ELR (cell line): ENCODE results near the gene FAM163A.
"Not testable (repeated sequence)": the region's sequence is repeated elsewhere in the genome, so short reads cannot be mapped to it uniquely, and the experiment has no call there.

Experiments used
- DNase-seq: peaks from one replicate; pipeline ENCODE4 v3.0.0-alpha.2; 2015; ENCODE audit warnings: low read depth

Gene FAM163A

DNA sequence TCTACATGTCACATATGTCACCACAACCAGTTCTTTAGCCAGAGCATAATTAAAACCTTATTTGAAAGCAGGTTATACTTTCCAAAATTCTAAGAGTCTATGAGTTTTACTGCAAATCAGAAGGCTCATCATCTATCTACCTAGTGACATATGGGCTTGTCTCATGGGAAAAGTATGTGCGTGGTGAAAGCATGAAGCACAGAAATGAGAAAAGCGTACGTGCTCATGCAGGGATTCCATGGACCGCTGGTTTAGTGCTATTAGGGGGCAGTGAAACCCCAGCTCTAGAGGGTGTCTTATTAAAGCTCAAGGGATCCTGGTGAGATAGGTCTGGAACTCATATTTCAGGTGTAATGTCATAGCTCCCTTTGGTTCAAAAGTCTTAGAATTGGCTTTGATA, 50.2 kb downstream of the FAM163A start:
- no peak for DNase-seq

DNA sequence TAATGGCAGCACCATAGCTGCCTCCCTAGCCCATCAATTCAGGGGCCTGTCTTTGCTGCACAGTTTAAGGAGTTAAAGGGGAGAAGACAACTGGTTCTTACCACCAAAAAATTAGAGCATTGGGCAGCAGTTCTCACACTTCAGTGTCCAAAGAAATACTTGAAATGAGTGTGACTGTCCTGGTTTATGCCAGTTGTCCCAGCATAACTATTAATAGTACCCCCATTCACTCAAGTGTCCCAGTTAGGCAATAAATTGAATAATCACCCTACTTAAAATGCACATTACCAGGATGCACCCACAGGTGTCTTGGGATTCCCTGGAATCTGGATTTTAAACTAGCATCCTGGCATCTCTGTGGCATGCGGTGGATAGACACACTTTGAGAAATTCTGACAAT, 51.1 kb downstream of the FAM163A start:
- DNase-seq = no peak

DNA sequence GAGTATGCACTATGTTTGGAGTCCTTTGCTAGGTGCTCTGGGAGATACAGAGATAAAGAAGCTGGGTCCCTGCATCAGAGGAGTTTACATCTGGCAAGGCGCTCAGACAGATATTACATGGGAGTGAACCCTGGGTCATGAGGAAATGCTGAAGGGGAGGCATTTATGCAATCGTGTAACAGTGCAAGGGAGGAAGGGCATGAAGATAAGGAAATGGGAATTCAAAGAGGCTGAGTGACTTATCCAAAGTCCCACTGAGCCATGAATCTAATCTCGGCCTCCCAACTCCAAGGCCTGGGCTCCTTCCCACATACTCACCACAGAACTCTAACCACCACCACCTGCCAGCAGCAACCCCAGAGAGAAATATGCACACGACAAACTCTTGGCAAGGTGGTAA, 51.6 kb downstream of the FAM163A start:
- DNase-seq = no peak

DNA sequence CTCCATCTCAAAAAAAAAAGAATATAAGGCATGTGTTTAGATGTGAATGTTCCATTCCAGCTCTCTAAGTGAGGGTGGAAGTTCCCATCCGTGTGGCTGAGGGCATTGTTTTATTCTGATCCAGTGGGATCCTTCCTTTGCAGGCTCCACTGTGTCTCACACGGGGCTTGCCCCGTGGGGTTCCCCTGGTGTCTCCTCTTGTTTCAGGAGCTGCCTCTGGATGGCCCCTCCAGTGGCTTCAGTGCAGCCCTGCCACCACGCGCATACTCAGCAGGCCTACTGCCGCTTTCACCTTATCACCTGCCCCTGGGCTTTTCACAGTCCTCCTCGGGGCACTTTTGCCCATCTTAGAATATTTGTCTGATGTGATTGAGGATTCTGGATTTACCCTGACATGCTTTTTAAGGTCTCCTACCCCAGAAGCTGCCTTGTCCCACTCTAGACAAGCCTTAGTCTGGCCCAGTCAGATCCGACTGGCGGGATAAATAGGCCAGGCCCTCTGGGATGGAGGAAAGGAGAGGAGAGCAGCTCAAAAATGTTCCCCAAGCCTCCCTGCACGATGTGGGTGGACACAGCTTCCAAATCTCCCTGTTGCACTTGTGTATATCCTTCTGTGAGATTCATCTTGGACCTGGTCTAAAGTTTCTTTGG, 55.2 kb downstream of the FAM163A start:
- no peak for DNase-seq

DNA sequence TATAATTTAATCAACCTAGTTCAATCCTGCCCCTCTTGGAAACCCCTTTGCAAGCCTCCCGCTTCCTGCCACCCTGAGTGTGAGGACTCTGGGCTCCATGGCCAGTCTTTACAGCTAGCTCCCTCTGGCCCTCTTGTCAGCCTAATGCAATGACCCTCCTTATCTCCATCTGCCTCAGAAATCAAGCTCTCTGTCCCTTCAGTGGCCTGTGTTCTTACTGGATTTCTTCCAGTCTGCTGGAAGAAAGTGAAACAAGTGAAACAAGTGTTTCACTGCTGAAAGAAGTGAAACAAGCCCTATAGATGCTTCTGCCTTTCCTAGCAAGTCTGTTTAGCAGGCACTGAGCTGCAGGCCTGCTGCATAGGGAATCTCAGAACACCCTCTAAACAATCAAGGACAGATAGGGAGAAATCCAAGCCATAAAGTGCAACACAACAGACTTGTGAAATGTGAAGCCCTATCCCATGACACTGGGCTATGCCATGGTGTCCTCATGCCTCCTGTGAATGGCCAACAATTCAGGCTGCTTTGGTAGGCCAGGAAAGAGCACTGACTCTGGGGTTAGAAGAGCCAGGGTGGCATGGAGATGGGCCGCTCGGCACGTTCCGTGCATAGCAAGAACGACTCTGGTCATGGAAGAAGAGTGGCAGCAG, 55.9 kb downstream of the FAM163A start:
- DNase-seq = no peak

DNA sequence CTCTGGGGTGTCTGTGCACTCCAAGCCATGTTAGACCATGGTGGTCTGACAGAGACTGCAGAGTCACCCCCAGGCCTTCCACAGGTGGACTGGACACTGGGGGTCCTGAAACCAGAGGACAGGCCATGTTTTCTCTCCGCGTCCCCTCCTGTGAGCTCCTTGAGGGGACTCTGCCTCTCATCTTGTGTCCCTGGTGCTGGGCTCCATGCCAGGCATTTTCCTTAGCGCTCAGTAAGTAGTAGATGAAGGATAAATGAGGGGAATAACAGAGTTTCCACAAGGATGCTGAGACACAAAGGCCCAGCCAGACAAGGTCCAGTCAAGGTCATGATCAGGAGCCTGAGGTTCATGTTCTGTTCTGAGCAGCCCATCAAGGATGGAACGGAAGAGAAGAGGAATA, 57.4 kb downstream of the FAM163A start:
- DNase-seq = no peak

DNA sequence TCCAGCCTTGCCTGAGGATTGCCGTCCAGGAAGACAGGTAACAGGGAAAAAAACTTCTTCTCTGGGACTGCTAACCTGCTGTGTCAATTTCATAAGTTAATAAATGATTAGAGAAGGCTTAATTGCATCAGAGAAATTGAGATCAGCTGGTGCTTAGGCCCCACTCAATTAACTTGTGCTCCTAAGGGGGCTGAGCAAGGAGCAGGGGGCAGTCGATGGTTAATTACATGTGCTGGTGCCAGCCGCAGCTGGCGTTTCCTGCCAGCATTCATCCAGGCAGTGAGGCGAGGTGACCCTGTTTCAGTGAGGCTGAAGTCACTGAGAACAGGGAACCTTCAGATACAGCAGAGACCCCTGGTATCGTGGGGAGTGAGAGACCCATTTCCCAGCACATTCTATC, 60.0 kb downstream of the FAM163A start:
- DNase-seq = no peak

DNA sequence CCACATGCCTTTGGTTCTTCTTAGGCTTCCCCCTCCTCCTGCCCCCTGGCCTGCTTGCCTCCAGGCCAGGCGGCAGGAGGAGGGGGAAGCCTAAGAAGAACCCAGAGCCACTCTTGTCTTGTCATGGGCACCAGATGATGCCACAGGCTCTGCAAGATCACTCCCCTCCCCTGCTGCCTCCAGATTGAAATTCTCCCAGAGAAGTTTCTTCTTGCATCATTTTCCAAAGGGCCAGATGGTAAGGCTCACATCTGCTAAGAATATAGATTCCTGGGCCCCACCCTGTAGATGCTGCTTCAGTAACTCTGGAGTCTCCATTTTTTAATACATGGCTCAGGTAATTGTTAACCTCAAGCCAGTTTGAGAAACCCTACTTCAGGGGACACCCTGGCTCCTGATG, 60.8 kb downstream of the FAM163A start:
- DNase-seq = no peak

DNA sequence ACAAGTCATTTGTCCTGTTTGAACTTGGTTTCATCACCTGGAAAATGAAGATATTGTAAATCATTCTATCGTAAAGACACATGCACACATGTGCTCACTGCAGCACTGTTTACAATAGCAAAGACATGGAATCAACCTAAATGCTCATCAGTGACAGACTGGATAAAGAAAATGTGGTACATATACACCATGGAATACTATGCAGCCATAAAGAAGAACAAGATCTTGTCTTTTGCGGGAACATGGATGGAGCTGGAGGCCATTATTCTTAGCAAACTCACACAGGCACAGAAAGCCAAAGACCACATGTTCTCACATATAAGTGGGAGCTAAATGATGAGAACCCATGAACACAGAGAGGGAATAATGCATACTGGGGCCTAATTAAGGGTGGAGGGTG, 61.3 kb downstream of the FAM163A start:
- DNase-seq = not testable (repeated sequence)

DNA sequence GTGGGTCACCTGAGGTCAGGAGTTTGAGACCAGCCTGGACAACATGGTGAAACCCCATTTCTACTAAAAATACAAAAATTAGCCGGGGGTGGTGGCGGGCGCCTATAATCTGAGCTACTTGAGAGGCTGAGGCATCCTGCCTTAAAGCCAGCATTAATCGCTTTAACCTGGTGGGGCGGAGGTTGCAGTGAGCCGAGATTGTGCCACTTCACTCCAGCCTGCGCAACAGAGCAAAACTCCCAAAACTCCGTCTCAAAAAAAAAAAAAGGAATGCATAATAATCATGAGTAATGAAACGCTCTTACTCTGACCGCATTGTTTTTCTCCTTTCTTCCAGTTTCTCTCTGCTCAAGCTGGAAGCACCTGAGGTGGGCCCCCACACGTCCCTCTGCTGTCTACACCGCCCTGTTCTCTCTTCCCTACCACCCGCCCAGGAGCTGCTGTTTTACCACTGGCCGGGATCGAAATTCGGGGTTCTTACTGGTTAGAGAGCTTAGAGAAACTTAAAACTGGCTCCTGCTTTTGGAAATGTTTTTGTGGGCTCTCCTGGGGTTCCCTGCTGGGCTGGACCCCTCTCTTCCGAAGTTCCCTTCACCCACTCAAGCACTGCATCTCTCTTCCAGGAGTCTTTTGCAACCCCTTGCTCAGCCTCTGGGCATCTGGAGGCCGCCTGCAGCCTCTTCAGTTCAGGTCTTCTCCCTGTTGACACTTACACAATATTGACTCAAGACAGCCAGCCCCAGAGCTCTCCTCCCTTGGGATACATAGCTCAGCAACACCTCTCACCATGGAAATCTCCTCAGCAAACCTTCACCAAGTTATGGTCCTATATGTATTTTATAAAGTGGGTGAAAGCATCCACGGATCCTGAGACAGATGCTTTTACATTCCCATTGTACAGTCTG, 62.5 kb downstream of the FAM163A start:
- DNase-seq = no peak

DNA sequence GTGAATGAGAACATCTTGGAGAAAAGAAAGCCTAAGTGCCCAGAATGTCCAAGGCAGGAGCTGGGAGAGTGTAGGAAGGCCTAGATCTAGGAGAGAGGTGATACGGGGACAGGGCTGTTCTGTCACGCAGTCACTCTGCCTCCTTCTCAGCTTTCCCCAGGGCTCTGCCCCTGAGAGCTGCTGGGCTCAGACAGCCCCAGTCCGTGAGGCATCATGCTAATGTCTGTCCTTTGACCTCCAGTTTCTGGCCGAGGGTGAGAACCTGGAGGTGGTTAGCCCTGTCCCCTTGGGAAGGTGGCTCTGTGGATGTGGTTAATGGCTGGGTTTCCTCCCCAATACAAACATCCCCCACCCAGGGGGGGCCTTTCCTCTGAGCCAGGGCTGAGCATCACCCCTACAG, 63.2 kb downstream of the FAM163A start:
- DNase-seq = no peak

DNA sequence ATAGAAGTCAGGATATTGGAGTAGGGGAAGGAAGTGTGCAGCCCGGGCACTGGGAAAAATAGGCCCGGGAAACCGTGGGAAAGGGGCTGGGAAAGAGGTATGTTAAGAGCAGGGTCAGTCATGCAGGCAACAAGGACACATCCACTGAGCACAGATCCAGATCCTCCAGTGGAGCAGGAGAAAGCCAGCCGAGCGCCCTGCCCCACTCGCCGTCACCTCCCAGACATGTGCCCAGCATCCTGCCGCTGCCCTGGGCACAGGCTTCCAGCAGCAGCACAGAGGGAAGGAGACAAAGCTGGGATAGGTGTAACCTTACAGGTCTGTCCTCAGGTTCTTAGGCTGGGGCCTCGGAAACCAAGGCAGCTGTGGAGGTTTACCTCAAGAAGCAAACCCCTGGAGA, 64.2 kb downstream of the FAM163A start:
- no peak for DNase-seq

DNA sequence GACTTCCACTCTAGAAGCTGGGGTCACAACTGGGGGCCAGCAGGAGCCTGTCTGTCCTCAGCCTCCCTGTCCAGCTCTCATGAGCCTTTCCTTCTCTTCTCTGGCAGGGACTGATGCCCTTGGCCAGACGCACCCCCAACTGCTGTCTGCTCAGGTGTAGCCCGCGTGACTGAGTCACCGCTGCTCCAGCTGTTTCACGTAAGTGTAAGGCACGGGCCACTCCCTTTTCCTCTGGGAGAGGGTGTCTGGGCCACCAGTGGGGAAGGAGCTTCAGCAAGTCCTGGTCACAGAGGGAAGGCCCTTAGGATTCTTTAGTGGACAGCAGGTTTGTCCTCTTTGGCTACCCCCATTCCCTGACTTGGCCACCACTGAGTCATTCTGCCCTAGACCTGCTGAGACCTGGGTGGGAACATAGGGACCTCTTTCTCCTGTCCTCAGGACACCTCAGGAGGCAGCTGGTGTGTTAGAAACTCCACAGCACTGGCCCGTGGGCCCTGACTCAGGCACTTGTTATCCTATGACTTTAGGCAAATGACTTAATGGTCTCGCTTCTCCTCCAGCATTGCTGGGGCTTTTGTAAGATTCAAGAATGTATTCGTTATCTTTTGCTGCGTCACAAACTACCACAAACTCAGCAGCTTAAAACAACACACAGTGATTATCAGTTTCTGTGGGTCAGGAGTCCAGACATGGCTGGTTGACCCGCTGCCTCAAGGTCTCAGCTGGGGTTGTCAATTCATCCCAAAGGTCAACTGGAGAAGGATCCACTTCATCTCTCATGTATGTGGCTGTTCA, 64.8 kb downstream of the FAM163A start:
- peak; percentile 86 for DNase-seq

DNA sequence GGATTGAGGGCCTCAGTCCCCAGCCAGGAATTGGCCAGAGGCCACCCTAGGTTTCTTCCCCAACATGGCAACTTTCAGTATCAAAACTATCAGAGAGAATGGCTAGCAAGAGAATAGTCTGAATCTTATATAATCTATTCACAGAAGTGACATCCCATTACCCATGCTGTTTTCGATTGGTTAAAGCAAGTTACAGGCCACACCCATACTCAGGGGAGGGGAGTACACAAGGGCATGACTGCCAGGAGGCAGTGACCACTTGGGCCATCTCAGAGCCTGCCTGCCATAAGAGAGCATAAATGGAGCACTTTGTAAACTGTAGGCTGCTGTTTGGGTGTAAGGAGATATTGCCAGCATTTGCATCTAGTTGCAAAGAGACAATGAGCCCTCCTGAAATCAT, 65.4 kb downstream of the FAM163A start:
- peak; percentile 29 for DNase-seq

DNA sequence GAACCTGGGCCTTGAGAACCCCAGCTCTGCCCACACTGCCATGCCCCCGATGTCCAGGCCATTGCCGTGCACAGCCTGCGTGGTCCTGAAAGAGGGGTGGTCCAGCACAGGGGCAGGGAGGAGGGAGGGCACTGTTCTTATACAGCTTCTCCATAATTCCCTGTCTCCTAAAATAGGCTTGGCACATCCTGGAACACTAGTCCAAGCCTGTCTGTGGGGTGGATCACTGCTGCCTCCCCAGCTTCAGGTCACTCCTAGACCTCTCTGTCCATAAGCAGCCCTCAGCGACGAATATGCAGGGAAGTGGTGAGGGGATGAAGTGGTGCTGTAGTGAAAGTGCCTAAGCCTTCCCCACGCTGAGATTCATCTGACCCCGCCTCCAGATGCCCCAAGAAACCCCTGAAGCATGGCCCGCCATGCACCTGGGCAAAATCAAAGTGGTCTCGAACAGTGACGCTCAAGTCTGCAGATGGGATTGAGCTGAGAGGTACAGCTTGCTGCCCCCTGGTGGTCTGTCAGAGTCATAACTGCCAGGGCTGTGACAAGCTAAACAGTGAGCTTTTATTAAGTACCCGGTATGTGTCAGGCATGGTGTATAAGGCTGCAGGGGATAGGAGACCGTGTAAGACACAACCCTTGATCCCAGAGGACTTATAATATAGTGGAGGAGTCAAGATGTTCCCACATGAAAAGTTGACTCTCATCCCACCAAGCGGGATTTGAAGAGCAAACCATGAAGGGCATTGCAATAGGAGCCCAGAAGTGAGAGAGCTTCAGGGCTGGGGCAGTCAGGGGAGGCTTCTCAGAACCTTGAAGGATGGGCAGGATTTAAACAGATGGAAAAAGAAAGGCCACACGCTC, 66.6 kb downstream of the FAM163A start:
- peak; percentile 80 for DNase-seq

DNA sequence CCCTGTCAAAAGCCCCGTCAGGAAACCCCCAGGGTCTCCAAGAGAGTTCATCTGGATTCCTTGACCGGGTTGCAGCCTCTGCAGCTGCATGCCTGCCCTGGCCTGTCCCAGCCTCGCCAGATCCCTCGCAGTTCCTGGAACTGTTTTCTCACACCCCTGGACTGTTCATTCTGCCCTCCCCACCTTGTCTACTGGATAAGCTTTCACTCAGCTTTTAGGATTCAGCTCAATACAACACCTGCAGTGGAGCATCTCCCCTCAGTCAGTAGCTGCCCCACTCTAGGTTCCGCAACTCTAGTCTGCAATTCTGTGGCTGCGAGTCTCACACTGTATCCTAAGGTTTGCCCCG, 67.2 kb downstream of the FAM163A start:
- DNase-seq = no peak

DNA sequence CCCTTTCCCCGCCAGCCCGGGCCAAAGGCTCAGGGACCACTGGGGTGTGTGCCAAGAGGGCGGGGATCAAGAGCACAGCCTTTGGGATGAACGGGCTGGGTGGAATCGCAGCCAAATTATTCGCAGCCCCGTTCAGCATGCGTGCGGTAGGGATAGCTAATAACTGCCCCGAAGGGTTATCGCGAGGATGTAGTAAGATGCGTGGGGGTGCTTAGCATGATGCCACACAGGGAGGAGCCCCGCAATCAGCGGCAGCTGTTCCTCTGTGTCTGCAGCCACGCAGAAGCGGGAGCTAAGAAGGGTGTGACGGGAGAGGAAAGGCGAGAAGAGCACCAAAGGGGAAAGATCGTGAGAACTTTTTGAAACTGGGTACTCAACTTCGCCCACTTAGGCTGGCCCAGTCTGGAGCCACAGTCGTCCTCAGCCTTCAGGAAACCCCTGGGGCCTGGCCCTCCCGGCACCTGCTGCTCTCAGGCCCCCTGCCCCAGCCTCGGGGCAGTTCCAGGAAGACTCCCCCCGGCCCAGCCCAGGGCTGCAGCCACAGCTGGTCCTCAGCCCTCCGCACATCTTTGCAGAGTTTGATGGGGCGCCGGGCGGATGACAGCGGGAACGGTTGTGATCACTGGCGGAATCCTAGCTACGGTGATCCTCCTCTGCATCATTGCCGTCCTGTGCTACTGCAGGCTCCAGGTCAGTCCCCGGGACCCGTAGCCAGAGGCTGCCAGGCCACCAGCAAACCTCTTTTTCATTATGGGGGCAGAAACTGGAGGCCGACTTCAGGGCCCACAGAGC, 69.6 kb downstream of the FAM163A start:
- DNase-seq = no peak

DNA sequence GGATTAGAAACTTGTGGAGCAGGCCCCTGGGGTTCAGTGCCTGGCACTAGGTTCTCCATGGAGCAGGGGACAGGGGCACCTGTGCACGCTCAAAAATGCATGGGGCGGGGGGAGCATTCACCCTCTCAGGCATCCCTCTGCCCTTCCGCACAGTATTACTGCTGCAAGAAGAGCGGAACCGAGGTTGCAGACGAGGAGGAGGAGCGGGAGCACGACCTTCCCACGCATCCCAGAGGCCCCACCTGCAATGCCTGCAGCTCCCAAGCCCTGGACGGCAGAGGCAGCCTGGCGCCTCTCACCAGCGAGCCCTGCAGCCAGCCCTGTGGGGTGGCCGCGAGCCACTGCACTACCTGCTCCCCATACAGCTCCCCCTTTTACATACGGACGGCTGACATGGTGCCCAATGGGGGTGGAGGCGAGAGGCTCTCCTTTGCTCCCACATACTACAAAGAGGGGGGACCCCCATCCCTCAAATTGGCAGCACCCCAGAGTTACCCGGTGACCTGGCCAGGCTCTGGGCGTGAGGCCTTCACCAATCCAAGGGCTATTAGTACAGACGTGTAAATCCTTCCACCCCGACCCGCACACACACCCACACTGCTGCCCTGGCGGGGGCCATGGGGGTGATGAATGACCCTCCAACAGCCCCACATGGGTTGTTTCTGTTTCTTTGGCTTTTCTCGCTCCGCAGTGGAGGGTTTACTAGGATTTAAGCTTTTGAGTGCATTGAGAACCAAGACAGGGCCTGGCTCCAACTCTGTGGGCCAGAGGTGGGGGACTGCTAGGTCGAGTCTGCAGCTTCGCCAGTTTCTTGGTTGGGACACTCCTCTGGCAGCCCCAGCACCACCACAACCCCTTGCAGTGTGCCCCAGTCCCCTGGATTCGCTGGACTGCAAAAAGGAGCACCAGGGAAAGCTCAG, 70.8 kb downstream of the FAM163A start:
- DNase-seq = no peak

DNA sequence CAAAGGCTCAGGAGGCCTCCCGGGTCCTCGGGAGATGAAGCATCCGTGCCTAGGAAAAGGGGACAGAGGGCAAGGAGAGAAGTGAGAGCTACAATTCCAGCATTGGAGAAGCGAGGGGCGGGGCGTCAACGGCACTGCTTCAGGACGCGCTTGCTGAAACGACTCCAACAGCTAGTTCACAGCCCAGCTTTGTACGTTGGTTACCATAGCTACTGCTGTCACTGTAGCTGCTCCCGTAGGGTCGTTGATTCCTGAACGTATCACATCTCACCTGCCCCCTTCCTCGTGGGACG, 71.4 kb downstream of the FAM163A start:
- DNase-seq = no peak

DNA sequence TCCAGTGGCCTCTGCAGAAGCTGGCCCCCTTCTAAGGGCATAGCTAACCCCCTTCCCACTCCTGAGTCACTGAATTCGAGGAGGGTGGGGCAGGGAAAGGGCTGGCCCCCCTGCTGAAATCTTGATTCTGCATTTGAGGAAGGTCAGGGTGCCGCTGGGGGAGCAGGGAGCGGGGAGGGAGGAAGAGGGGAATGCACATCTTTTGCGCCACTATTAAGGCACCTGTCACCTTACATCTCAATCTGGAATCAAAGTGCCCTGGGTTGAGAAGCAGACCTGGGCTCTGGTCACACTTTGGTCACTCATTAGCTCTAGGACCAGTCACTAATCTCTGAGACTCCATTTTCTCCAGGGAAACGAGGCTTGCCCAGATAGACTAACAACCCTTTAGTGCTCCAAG, 72.5 kb downstream of the FAM163A start:
- no peak for DNase-seq
